Activated gamma-delta T cell (primary cell): Measurements from ENCODE around the gene CMSS1.

Experiments
- DNase-seq: peaks from one replicate; lab custom pipeline; 2025; lab: John Stamatoyannopoulos, UW

The CMSS1 gene

DNA sequence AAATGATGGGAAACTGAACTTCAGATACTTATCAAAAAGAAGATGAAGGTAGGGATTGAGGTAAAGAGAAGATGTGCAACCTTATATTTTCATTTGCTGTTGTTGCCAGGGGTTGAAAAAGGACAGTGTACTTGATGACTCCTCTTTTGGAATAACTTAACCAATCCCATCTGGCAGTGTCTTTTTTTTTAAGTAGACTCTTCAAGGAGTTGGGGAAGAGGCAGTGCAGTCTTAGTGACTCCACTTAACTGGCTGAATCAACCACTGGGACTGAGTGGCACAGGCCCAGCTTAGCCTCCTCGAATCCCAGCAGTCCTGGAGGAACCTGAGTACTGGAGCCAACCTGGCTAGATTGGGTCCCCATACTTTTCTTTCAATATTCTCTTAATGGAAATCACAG lies 323.9 kb downstream of the CMSS1 start:
- DNase-seq, result no peak

GRCh38 chr3:100144255-100144866 lies 326.7 kb downstream of the CMSS1 start:
- no peak for DNase-seq

DNA sequence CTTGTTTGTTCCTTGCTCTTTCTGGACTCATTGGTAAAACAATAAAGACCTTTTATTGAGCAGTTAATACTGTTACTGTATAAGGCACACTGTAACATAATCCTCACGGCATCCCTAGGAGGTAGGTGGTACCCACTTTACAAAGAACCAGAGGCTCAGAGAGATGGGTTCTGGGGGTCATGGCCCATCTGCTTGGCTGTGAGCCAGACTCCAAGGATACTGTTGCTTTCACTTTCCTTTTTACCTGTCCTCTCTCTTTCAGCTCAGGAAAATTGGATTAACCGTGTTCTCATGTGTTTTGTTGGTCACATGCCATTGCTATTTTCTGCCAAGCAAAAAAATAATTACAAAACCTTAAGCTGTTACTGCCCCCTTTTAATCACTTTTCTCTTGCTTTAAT lies 331.5 kb downstream of the CMSS1 start:
- no peak for DNase-seq

GRCh38 chr3:100149713-100150415 lies 332.2 kb downstream of the CMSS1 start:
- no peak for DNase-seq

- DNase-seq, result no peak
Measured at GRCh38 chr3:100150473-100150872, 332.8 kb downstream of the CMSS1 start.

GRCh38 chr3:100151024-100151707 lies 333.5 kb downstream of the CMSS1 start:
- no peak for DNase-seq

DNA sequence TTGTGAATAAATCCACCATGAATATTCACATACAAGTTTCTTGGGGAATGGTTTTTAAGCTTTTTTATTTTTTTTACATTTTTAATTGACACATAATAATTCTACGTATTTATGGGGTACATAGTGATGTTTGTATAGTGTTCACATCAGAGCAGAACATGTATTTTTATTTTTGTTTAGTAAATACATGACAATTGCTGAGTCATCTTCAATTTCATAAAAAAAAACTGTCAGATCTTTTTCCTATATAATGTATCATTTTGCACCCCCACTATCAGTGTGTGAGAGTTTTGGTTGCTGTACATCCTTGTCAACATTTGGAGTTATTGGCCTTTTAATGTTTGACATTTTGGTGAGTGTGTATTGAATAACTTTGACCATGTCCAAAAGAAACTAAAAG lies 336.5 kb downstream of the CMSS1 start:
- no peak for DNase-seq

DNA sequence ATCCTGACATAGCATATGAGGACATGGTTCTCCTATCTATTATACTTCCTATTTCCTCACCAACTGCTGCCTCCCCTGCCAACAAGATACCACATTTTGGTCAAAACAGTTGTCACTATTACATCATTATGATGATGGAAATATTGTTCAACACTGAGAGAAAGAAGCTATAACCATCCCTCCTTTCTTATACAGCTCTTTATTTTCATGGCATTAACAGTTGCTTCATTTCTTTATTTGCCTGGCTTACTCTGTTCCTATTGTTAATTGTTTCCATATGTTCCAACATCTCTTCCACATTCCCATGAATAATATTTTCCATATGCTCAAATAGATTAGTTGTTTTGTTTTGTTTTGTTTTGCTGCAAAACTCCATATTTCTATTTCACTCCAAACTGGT lies 337.5 kb downstream of the CMSS1 start:
- DNase-seq, result no peak

GRCh38 chr3:100155590-100155989 lies 337.9 kb downstream of the CMSS1 start:
- DNase-seq, result no peak

DNA sequence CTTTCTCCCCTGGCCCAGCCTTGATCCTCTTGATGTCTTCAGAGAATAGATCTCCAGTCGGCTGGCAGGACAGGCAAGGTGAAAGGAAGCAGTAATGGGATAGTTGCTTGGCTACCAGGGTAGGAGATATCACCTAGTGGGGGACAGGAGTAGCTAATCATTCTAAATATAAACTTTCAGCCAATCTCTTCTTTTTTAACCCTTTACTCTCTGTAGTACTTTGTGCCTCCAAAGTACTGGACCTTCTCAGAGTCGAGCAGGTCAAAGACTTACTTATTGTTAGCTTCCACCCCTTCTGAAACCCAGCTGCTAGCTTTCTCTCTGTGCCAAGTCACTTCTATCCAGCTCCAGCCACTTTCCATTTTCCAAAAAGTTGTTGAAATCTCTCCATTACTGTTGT lies 340.0 kb downstream of the CMSS1 start:
- no peak for DNase-seq

GRCh38 chr3:100158918-100159330 lies 341.3 kb downstream of the CMSS1 start:
- DNase-seq, result no peak

DNA sequence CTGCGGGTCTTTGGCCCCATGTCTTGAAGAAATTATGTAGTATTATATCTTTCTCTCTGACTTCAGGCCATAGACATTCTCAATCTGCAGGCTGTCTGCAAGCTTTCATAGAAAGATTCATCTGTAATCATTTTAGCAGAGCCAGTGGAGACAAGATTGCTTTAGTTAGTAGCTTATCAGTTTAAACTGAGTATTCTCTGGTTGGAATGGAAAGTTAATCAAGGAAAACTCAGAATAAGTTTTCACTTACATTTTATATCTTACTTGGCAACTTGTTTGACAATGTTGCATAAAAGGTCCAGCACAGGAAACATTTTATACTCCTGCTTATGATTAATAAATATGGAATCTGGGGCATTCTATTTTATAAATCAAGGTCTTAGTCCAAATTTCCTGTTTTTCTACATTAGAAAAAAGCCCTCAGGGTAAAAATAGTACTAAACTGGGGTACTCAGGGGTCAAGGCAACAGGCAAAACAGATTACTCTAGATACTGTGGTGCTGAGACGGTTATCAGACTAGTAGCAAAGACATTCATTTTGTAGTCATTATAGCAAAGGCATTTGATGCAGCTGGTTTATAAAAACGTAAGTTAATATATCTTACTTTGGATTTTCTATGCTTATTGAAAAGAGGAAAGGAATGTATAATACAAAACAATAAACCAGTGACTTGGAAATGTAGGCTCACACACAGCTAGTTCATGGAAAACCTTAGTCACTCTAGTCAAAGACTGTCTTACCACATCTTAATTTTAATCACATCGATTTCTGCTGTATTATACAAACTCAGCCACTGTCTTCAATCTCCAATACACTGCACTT lies 341.9 kb downstream of the CMSS1 start:
- no peak for DNase-seq

DNA sequence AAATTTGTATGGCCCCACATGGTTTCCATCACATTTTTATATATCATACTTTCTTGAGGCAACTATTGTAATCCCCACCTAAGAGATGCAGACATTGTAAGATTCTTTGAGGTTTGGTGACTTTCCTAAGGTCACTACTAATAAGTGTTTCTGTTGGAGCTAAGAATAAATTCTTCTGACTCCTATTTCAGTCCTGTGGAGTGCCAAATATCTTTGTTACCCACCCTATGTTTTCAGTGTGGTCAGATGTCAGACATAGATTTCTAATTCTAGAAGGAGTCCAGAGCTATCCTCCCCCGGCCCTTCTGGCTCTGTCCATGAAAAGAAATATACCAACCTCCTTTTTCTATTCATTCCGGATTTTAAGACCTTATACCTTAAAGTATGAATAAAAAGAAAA lies 342.9 kb downstream of the CMSS1 start:
- DNase-seq, result no peak

GRCh38 chr3:100163787-100164186 lies 346.1 kb downstream of the CMSS1 start:
- no peak for DNase-seq

GRCh38 chr3:100164743-100165142 lies 347.1 kb downstream of the CMSS1 start:
- no peak for DNase-seq

DNA sequence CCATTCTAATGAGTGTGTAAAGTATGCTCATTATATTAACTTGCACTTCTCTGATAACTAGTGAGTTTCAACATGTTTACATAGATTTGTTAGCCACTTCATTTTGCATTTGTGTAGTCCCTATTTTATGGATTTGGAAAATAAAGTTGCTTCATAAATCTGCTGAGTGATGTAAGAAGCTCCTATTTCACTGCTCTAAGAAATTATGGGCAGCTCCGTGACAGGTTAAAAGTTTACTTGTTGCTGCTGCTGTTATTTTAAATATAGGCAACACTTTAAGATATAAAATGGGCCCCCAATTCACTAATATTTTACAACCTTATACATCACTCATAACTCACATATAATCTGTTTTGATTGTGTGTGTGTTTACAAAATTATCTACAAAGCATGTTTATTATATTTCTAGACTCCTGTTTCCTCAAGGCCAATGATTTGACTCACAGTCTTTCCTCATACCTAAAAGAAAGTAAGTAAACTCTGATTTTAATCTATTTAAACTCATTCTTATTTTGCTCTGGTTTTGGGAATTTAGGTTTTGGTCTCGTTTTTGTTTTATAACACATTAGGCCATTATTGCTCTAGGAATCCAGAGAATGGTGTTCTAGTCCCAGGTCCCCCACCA lies 348.4 kb downstream of the CMSS1 start:
- no peak for DNase-seq

DNA sequence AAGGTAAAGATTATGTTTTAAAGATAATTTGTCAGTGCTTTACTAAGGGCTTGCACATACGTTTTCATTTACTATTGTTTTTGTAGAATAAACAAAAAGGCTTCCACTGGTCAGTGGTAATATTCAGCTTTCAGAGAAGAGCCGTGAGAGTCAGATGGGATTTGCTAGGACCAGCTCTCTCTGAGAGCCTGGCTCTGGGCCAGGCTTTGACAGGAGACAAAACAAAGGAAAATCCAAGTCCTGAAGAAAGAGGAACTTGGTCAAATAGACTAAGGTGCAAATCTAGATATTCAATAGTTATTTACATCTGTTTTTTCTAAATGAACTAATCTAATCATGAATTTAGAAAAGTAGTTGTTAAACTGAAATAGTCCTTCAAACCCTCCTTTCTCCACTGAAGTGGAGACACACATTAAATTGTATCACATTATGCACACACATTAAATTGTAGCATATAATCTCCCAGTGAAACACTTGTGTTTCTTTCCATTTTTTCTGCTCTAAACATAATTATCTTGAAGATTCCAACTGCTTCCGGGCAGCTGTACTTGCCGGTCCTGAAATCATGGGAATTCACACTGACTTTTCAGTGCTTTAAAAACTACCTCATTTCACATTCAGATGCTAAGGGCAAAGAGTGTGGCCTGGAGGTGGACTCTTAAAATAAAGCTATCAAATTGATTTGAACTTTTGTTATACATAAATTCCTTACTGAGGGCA lies 351.7 kb downstream of the CMSS1 start:
- no peak for DNase-seq

GRCh38 chr3:100170486-100170885 lies 352.8 kb downstream of the CMSS1 start:
- no peak for DNase-seq

- DNase-seq, result no peak
Measured at GRCh38 chr3:100171211-100171914, 353.7 kb downstream of the CMSS1 start.

DNA sequence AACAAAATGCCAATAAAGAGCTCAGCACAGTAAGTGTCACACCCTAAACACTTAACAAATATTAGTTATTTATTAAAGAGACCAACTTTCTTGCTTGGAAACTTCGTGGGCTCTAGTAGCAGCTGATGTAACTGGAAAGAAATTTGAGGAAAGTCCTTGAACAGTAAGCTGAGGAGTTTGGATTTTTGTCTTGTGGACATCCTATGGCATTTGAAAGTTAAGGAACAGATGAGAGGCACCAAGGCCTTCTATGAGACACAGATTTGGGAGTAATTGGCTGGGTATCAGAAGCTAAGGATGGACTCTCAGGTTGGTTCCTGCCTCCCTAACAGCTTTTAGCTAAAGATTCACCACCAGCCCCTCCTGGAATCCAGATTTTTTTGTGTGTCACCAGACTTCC lies 356.3 kb downstream of the CMSS1 start:
- DNase-seq, result no peak
